NCI-H510A (cell line): ENCODE data around the gene CCNY.
"Not testable (repeated sequence)": the region's sequence is repeated elsewhere in the genome, so short reads cannot be mapped to it uniquely, and the experiment has no call there.

ENCODE experiments used
- DNase-seq: peaks from one replicate; lab custom pipeline; 2025; lab: John Stamatoyannopoulos, UW

CCNY gene

GRCh38 chr10:35336084-35336831 is at the start of gene CCNY:
TSS of gene CCNY (plus strand) at chr10:35336509. CDS start at chr10:35337054, 545 bp downstream.
- DNase-seq: no peak

- DNase-seq: no peak
Measured at GRCh38 chr10:35289198-35289597, 47.1 kb upstream of the CCNY start.

GRCh38 chr10:35294506-35294905 is 41.8 kb upstream of the CCNY start:
- DNase-seq: no peak

- DNase-seq: no peak
Measured at GRCh38 chr10:35299016-35299415, 37.3 kb upstream of the CCNY start.

- DNase-seq: no peak
Measured at GRCh38 chr10:35300063-35300699, 36.1 kb upstream of the CCNY start.

GRCh38 chr10:35304649-35305048 is 31.7 kb upstream of the CCNY start:
- DNase-seq: no peak

- no peak for DNase-seq
Measured at GRCh38 chr10:35306852-35307251, 29.5 kb upstream of the CCNY start.

- no peak for DNase-seq
Measured at GRCh38 chr10:35307297-35307696, 29.0 kb upstream of the CCNY start.

GRCh38 chr10:35308809-35309208 is 27.5 kb upstream of the CCNY start:
- no peak for DNase-seq

- not testable (repeated sequence) for DNase-seq
Measured at GRCh38 chr10:35314142-35314541, 22.2 kb upstream of the CCNY start.

- not testable (repeated sequence) for DNase-seq
Measured at GRCh38 chr10:35315235-35315634, 21.1 kb upstream of the CCNY start.

GRCh38 chr10:35316218-35316967 is 19.9 kb upstream of the CCNY start:
- DNase-seq: no peak

- no peak for DNase-seq
Measured at GRCh38 chr10:35318551-35318950, 17.8 kb upstream of the CCNY start.

GRCh38 chr10:35320341-35320740 is 16.0 kb upstream of the CCNY start:
- no peak for DNase-seq

- DNase-seq: no peak
Measured at GRCh38 chr10:35322636-35323035, 13.7 kb upstream of the CCNY start.

- DNase-seq: no peak
Measured at GRCh38 chr10:35324196-35324595, 12.1 kb upstream of the CCNY start.

GRCh38 chr10:35326466-35327235 is 9.7 kb upstream of the CCNY start:
- DNase-seq: no peak

- no peak for DNase-seq
Measured at GRCh38 chr10:35327790-35328403, 8.4 kb upstream of the CCNY start.

- DNase-seq: no peak
Measured at GRCh38 chr10:35328404-35329037, 7.8 kb upstream of the CCNY start.

- no peak for DNase-seq
Measured at GRCh38 chr10:35329520-35329919, 6.8 kb upstream of the CCNY start.
